ENCODE measurements around the gene ASCC3.

DNA sequence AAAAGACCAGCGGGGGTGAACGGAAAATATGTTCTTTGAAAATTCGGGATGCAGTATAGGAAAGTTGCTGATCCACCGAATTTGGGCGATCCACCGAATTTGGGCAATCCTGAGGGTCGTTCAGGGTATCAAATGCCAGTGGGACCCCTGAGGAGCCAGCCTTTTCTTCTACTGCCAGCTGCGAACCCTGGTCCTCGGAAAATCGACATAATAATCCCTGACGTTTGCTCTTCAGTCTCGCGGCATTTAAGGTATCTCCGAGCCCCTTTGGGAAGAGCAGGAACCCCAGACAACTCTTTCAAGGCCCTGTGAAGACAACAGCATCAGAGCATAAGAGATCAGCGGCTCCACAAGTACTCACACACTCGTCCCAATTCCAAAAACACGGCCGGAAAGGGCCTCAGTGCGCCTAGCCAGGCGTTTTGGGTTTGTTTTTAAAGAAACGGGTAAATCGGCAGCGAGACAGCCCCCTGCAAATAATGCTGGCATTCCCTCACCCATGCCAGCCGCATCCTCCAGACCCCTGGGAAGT is 417.4 kb downstream of the ASCC3 start:
- TF ChIP-seq RAD21 (IDR thresholded peaks at IDR 0.05; ENCODE audit: low read depth) (no peak), YY1 (IDR thresholded peaks at IDR 0.05; ENCODE audit: low read depth) (no peak), CREB1 (IDR thresholded peaks at IDR 0.05; ENCODE audit: low read depth) (no peak), EP300 (IDR thresholded peaks at IDR 0.05; ENCODE audit: borderline replicate concordance) (no peak), TAF1 (IDR thresholded peaks at IDR 0.05; ENCODE audit: low read depth) (no peak)
- TF ChIP-seq, protein P1, sequence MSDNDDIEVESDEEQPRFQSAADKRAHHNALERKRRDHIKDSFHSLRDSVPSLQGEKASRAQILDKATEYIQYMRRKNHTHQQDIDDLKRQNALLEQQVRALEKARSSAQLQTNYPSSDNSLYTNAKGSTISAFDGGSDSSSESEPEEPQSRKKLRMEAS (IDR thresholded peaks at IDR 0.05): no peak
